NB4 (cell line): Measurements from ENCODE around the gene AEBP2.

Experiments
- MYC ChIP-seq: IDR thresholded peaks from 2 replicates; pipeline ENCODE4 v1.6.1; 2011; ENCODE audit warnings: low read depth, low read length
- POLR2A ChIP-seq: IDR thresholded peaks from 2 replicates; pipeline ENCODE4 v1.6.1; 2011; ENCODE audit warnings: mild to moderate bottlenecking; ENCODE audit not compliant: insufficient read length; ENCODE audit errors: extremely low read depth
- TF ChIP-seq, protein P1 (sequence below): IDR thresholded peaks from one replicate; pipeline ENCODE4 v1.5.1; 2012; ENCODE audit warnings: low read depth, low read length
- TF ChIP-seq, protein P2 (sequence below): IDR thresholded peaks from 2 replicates; pipeline ENCODE4 v1.6.1; 2011; ENCODE audit warnings: low read depth, low read length

DNA sequence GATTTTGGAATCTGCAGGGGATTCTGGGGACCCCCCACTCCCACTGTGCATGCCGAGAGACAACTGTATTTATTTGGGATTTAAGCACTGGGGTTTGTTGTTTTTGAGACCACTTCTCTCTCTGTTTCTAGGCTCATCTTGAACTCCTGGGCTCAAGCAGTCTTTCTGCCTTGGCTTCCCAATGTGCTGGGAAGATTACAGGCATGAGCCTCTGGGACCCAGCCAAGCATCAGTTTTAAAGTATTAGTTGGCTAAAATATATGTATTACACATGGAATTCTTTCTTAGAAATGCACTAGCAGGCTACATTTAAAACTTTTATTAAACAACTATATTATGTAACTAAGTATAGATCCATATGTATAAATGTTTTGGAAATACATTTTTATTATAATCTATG lies 78.3 kb downstream of the AEBP2 start:
- TF ChIP-seq, protein P1, sequence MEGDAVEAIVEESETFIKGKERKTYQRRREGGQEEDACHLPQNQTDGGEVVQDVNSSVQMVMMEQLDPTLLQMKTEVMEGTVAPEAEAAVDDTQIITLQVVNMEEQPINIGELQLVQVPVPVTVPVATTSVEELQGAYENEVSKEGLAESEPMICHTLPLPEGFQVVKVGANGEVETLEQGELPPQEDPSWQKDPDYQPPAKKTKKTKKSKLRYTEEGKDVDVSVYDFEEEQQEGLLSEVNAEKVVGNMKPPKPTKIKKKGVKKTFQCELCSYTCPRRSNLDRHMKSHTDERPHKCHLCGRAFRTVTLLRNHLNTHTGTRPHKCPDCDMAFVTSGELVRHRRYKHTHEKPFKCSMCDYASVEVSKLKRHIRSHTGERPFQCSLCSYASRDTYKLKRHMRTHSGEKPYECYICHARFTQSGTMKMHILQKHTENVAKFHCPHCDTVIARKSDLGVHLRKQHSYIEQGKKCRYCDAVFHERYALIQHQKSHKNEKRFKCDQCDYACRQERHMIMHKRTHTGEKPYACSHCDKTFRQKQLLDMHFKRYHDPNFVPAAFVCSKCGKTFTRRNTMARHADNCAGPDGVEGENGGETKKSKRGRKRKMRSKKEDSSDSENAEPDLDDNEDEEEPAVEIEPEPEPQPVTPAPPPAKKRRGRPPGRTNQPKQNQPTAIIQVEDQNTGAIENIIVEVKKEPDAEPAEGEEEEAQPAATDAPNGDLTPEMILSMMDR = no peak
- TF ChIP-seq, protein P2, sequence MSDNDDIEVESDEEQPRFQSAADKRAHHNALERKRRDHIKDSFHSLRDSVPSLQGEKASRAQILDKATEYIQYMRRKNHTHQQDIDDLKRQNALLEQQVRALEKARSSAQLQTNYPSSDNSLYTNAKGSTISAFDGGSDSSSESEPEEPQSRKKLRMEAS = no peak
- no peak for TF ChIP-seq POLR2A
- no peak for TF ChIP-seq MYC
